Mesothelial cell of epicardium (in vitro differentiated cells): ENCODE data around the gene STPG2. TPM values are rescaled to one million over a fixed set of nuclear protein-coding genes. Genes with fewer than 3 reads are reported as not detected.

Experiments
- DNase-seq, 2 experiments: peaks; one replicate each; pipeline ENCODE4 v3.0.0; 2021; ENCODE audit warnings: low spot score in 2 of 2; ENCODE audit not compliant: unreplicated experiment in 2 of 2
- H3K27ac Mint-ChIP-seq: 2 replicates; pipeline ENCODE4 v1.8.0; 2021; ENCODE audit warnings: mixed read lengths
- H3K27me3 Mint-ChIP-seq: 2 replicates; pipeline ENCODE4 v1.8.0; 2021; ENCODE audit warnings: low read depth, mixed read lengths
- H3K36me3 Mint-ChIP-seq: 2 replicates; pipeline ENCODE4 v1.8.0; 2021; ENCODE audit warnings: mixed read lengths
- H3K4me1 Mint-ChIP-seq: 2 replicates; pipeline ENCODE4 v1.8.0; 2021; ENCODE audit warnings: mixed read lengths
- H3K4me3 Mint-ChIP-seq: 2 replicates; pipeline ENCODE4 v1.8.0; 2021; ENCODE audit warnings: mild to moderate bottlenecking, moderate library complexity, mixed read lengths
- H3K9me3 Mint-ChIP-seq: 2 replicates; pipeline ENCODE4 v1.8.0; 2021; ENCODE audit warnings: mixed read lengths
- total RNA-seq: library from RNA; stranded (reverse); gene quantifications from 3 replicates; pipeline ENCODE4 v1.2.1, GENCODE V29; 2021
- TF ChIP-seq, protein P1 (sequence below): fragments of 200-600 bp; sonication (generic); IDR thresholded peaks from one replicate; pipeline ENCODE4 v1.5.0; 2021; ENCODE audit warnings: antibody characterized with exemption; ENCODE audit not compliant: unreplicated experiment

STPG2 gene
- total RNA-seq, 1 donor from 2014 or later = 0.85 TPM

GRCh38 chr4:97900229-97900628, 243.0 kb downstream of the STPG2 start:
- Mint-ChIP-seq H3K27ac (no peak overlapping the region), H3K4me1 (no peaks in the 10 kb centered on the region), H3K27me3 (no peaks in the 10 kb centered on the region), H3K9me3 (peaks cover 31% of the 10 kb centered on the region), H3K4me3 (no peak overlapping the region), H3K36me3 (peaks cover 3% of the 10 kb centered on the region)
- TF ChIP-seq, protein P1, sequence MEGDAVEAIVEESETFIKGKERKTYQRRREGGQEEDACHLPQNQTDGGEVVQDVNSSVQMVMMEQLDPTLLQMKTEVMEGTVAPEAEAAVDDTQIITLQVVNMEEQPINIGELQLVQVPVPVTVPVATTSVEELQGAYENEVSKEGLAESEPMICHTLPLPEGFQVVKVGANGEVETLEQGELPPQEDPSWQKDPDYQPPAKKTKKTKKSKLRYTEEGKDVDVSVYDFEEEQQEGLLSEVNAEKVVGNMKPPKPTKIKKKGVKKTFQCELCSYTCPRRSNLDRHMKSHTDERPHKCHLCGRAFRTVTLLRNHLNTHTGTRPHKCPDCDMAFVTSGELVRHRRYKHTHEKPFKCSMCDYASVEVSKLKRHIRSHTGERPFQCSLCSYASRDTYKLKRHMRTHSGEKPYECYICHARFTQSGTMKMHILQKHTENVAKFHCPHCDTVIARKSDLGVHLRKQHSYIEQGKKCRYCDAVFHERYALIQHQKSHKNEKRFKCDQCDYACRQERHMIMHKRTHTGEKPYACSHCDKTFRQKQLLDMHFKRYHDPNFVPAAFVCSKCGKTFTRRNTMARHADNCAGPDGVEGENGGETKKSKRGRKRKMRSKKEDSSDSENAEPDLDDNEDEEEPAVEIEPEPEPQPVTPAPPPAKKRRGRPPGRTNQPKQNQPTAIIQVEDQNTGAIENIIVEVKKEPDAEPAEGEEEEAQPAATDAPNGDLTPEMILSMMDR = no peak
- DNase-seq = no peak

DNA sequence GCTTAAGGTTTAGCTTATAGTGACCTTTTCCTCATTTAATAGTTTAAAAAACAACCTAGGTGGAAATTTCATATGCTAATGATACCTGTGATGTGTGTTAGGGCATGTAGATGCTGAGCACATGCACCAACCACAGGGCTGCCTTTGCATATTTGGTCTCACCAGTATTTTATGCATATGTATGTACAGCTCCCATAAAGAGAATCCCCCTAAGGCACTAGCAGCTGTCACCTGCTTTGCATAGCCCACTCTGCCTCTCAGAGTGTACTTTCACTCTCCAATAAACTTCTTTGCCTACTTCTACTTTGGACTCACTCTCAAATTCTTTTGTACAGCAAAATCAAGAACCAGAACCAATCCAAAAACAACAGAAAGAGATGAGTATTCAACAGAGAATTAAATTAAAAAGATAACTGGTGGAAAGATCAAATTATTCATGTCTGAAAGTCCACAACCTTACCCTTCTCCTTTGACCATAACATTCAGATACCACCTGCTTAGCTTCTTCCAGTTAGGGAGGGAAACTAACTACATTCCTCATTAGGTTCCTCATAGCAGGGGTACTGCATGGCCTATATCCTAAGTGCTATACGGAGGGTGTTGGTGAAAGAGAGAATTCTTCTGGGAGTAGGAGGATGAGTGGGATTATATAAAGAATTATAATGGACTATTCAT, 250.5 kb downstream of the STPG2 start:
- TF ChIP-seq, protein P1 = no peak
- H3K27ac Mint-ChIP-seq = no peak overlapping the region
- no peak for DNase-seq
- no peaks in the 10 kb centered on the region for H3K36me3 Mint-ChIP-seq
- H3K27me3 Mint-ChIP-seq = no peaks in the 10 kb centered on the region
- H3K4me1 Mint-ChIP-seq = no peaks in the 10 kb centered on the region
- peaks cover 3% of the 10 kb centered on the region for H3K9me3 Mint-ChIP-seq
- H3K4me3 Mint-ChIP-seq = no peak overlapping the region

- Mint-ChIP-seq H3K27me3 (no peaks in the 10 kb centered on the region), H3K4me1 (no peaks in the 10 kb centered on the region), H3K27ac (no peak overlapping the region), H3K36me3 (no peaks in the 10 kb centered on the region), H3K4me3 (no peak overlapping the region), H3K9me3 (peaks cover 11% of the 10 kb centered on the region)
- TF ChIP-seq, protein P1 = no peak
- no peak for DNase-seq
Measured at GRCh38 chr4:97879942-97880341, 263.3 kb downstream of the STPG2 start.

DNA sequence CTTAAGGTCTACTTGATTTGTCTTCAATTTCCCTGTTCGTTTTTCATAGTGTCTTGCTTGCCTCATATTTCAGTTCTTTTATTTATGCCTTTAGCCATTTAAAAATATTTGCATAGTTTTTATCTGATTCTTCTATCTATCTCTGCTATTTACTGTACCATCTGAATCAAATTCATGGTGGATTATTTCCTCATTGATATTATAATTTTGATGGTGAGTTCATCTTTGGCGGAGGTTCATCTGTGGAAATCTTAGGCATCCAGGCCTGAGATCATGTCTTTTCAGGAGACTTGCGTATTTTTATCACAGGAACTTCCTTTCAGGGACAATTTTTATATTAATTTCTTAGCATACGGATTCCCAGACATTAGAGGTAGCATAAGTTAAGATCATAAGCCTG, 275.2 kb downstream of the STPG2 start:
- TF ChIP-seq, protein P1 = no peak
- peak overlapping the region; percentile 3 for H3K27ac Mint-ChIP-seq
- no peak for DNase-seq
- no peaks in the 10 kb centered on the region for H3K36me3 Mint-ChIP-seq
- H3K4me1 Mint-ChIP-seq = peaks cover 18% of the 10 kb centered on the region
- no peak overlapping the region for H3K4me3 Mint-ChIP-seq
- peaks cover 10% of the 10 kb centered on the region for H3K9me3 Mint-ChIP-seq
- no peaks in the 10 kb centered on the region for H3K27me3 Mint-ChIP-seq

- H3K4me1 Mint-ChIP-seq = peaks cover 18% of the 10 kb centered on the region
- no peaks in the 10 kb centered on the region for H3K36me3 Mint-ChIP-seq
- H3K9me3 Mint-ChIP-seq = peaks cover 15% of the 10 kb centered on the region
- TF ChIP-seq, protein P1 = no peak
- no peak for DNase-seq
- no peaks in the 10 kb centered on the region for H3K27me3 Mint-ChIP-seq
- no peak overlapping the region for H3K27ac Mint-ChIP-seq
- no peak overlapping the region for H3K4me3 Mint-ChIP-seq
Measured at GRCh38 chr4:97867557-97868091, 275.7 kb downstream of the STPG2 start.
